ENCODE data around the gene ELMO1.

- no peak for TF ChIP-seq EZH2 (IDR thresholded peaks at IDR 0.05; ENCODE audit: low read length)
- TF ChIP-seq CTCF (optimal IDR thresholded peaks at IDR 0.05 in 1 of 3, IDR thresholded peaks at IDR 0.05 in 1 of 3, conservative IDR thresholded peaks at IDR 0.05 in 1 of 3; ENCODE audit: extremely low read depth in 1 of 3, insufficient read depth in 2 of 3, low read length in 3 of 3): no peak
Measured at GRCh38 chr7:37419496-37419895, 29.2 kb downstream of the ELMO1 start.

All from keratinocyte (primary cell).